HCT116 (cell line): ENCODE results near the gene ACOXL. TPM values are rescaled to one million over a fixed set of nuclear protein-coding genes. Genes with fewer than 3 reads are reported as not detected.

Experiments used
- ATAC-seq: fragments of 200-7000 bp; cut with Tn5 transposase; 2 replicates; pipeline ENCODE4 v1.9.1; 2020; ENCODE audit warnings: mild to moderate bottlenecking, moderate library complexity
- BruUV-seq: library from RNA; stranded (reverse); fragments of 400-500 nt; replicated peaks from 2 replicates; lab custom pipeline; 2021; lab: Mats Ljungman, UMichigan
- CTCF ChIA-PET: fragments of 300-600 bp; sonication (Branson Sonifier 250); formaldehyde crosslinking; loops from one replicate; lab custom pipeline; 2021; ENCODE audit warnings: antibody characterized with exemption; lab: Charles Lee
- POLR2A ChIA-PET: fragments of 300-600, 350-600 bp; sonication (Branson Sonifier 250); formaldehyde crosslinking; loops from one replicate; lab custom pipeline; 2021; ENCODE audit warnings: antibody characterized with exemption; lab: Charles Lee
- RAD21 ChIA-PET, 2 experiments: fragments of 300-600 bp; sonication (Branson Sonifier 250); formaldehyde crosslinking; loops; one replicate each; lab custom pipeline; 2023; ENCODE audit warnings: low total read pairs in 2 of 2; ENCODE audit not compliant: uncharacterized antibody in 2 of 2, unreplicated experiment in 2 of 2, low non-redundant PET in 1 of 2; lab: Charles Lee
- DNase-seq: peaks from one replicate; pipeline ENCODE4 v3.0.0-alpha.2; 2010; ENCODE audit warnings: low read depth, low spot score
- H2AFZ ChIP-seq: fragments of 200-600 bp; shearing (Covaris generic), sonication (generic); 2 replicates; pipeline ENCODE4 v1.6.1; 2017; ENCODE audit warnings: low read depth, mixed run types, mixed read lengths, antibody characterized with exemption, low read length; ENCODE audit not compliant: poor library complexity, severe bottlenecking
- H3K27ac ChIP-seq: 2 replicates; pipeline ENCODE4 v1.5.1; 2012; ENCODE audit warnings: low read depth, low read length
- H3K27me3 ChIP-seq: fragments of 200-600 bp; sonication (generic); 2 replicates; pipeline ENCODE4 v1.6.1; 2016; ENCODE audit warnings: mixed run types, low read length, mixed read lengths; ENCODE audit not compliant: insufficient read depth
- H3K36me3 ChIP-seq, 2 experiments: fragments of 200-500 bp in 1 of 2; fragments of 200-600 bp in 1 of 2; sonication (Bioruptor generic) in 1 of 2; sonication (generic) in 1 of 2; 2 replicates each; pipeline versions ENCODE4 v1.5.1 to v1.6.1; 2014 to 2016; ENCODE audit warnings: low read length in 2 of 2, inconsistent platforms in 1 of 2, mixed read lengths in 1 of 2, mixed run types in 1 of 2; ENCODE audit not compliant: insufficient read depth in 2 of 2, control insufficient read depth in 1 of 2
- H3K4me1 ChIP-seq, 2 experiments: fragments of 200-600 bp in 1 of 2; sonication (generic) in 1 of 2; 2 replicates each; pipeline versions ENCODE4 v1.5.1 to v1.6.1; 2012 to 2017; ENCODE audit warnings: low read length in 2 of 2, inconsistent platforms in 1 of 2, mild to moderate bottlenecking in 1 of 2, mixed read lengths in 1 of 2, mixed run types in 1 of 2, moderate library complexity in 1 of 2; ENCODE audit not compliant: insufficient read depth in 2 of 2, control insufficient read depth in 1 of 2
- H3K4me2 ChIP-seq: fragments of 200-600 bp; sonication (generic); 2 replicates; pipeline ENCODE4 v1.6.1; 2017; ENCODE audit warnings: mixed run types, low read length, mixed read lengths
- H3K4me3 ChIP-seq, 2 experiments: fragments of 200-600 bp in 1 of 2; sonication (generic) in 1 of 2; replicated peaks in 1 of 2; 2 replicates each; pipeline ENCODE4 v1.5.1; 2011 to 2016; ENCODE audit warnings: low read length in 2 of 2, control low read depth in 1 of 2, low read depth in 1 of 2, mild to moderate bottlenecking in 1 of 2, mixed read lengths in 1 of 2, mixed run types in 1 of 2
- H3K79me2 ChIP-seq: fragments of 200-600 bp; sonication (generic); 2 replicates; pipeline ENCODE4 v1.6.1; 2017; ENCODE audit warnings: mild to moderate bottlenecking, mixed run types, low read length, moderate library complexity, mixed read lengths; ENCODE audit not compliant: insufficient read depth
- H3K9ac ChIP-seq: fragments of 200-600 bp; sonication (generic); 2 replicates; pipeline ENCODE4 v1.6.1; 2016; ENCODE audit warnings: low read length, mixed read lengths
- H3K9me2 ChIP-seq: fragments of 200-600 bp; sonication (generic), shearing (Covaris generic); 2 replicates; pipeline ENCODE4 v1.6.1; 2017; ENCODE audit warnings: mixed run types, mild to moderate bottlenecking, moderate library complexity; ENCODE audit not compliant: insufficient read depth
- H3K9me3 ChIP-seq, 2 experiments: fragments of 200-500 bp in 1 of 2; fragments of 200-600 bp in 1 of 2; sonication (Bioruptor generic) in 1 of 2; sonication (generic) in 1 of 2; 2 replicates each; pipeline ENCODE4 v1.6.1; 2014 to 2017; ENCODE audit warnings: low read length in 2 of 2, mixed read lengths in 2 of 2, inconsistent platforms in 1 of 2, low read depth in 1 of 2, mild to moderate bottlenecking in 1 of 2, mixed run types in 1 of 2, moderate library complexity in 1 of 2; ENCODE audit not compliant: control insufficient read depth in 1 of 2, insufficient read depth in 1 of 2
- H4K20me1 ChIP-seq: fragments of 200-600 bp; sonication (generic), shearing (Covaris generic); 2 replicates; pipeline ENCODE4 v1.6.1; 2017; ENCODE audit warnings: mixed run types, mild to moderate bottlenecking, moderate library complexity; ENCODE audit not compliant: insufficient read depth
- ATF3 ChIP-seq: IDR thresholded peaks from 2 replicates; pipeline ENCODE4 v1.6.1; 2012
- CBX3 ChIP-seq: IDR thresholded peaks from 2 replicates; pipeline ENCODE4 v1.6.1; 2012; ENCODE audit warnings: low read depth
- CEBPB ChIP-seq: IDR thresholded peaks from 2 replicates; pipeline ENCODE4 v1.6.1; 2012; ENCODE audit warnings: low read depth
- ELF1 ChIP-seq: IDR thresholded peaks from 2 replicates; pipeline ENCODE4 v1.6.1; 2012; ENCODE audit warnings: low read depth, borderline replicate concordance
- EZH2phosphoT487 ChIP-seq: fragments of 200-600 bp; IDR thresholded peaks from 2 replicates; pipeline ENCODE4 v1.6.1; 2018; ENCODE audit warnings: antibody characterized with exemption, borderline replicate concordance
- FOSL1 ChIP-seq: IDR thresholded peaks from 2 replicates; pipeline ENCODE4 v1.6.1; 2012; ENCODE audit warnings: low read depth
- JUND ChIP-seq: IDR thresholded peaks from 2 replicates; pipeline ENCODE4 v1.6.1; 2012
- MAX ChIP-seq: IDR thresholded peaks from 2 replicates; pipeline ENCODE4 v1.6.1; 2012
- REST ChIP-seq: IDR thresholded peaks from 2 replicates; pipeline ENCODE4 v1.6.1; 2012; ENCODE audit warnings: low read depth
- SIN3A ChIP-seq: IDR thresholded peaks from 2 replicates; pipeline ENCODE4 v1.6.1; 2012; ENCODE audit warnings: low read depth
- TCF7L2 ChIP-seq: IDR thresholded peaks from 2 replicates; pipeline ENCODE4 v1.7.0; 2011; ENCODE audit warnings: borderline replicate concordance, inconsistent platforms; ENCODE audit not compliant: insufficient read depth, insufficient read length; ENCODE audit errors: extremely low read depth
- ZNF274 ChIP-seq: fragments of 200-500 bp; sonication (Bioruptor generic); IDR thresholded peaks from 2 replicates; pipeline ENCODE4 v1.6.1; 2014; ENCODE audit warnings: mild to moderate bottlenecking, low read depth, low read length, inconsistent platforms
- intact Hi-C: fragments of 100-400 bp; cut with micrococcal nuclease; formaldehyde crosslinking; loops from 2 replicates; pipeline ENCODE4 v1.10.0; 2022
- total RNA-seq: library from RNA; stranded (reverse); gene quantifications from one replicate; pipeline ENCODE4 v1.2.1, GENCODE V29; 2021; ENCODE audit not compliant: unreplicated experiment

Gene ACOXL
- total RNA-seq, 1 experiment from 2014 or later: 5.5 TPM

DNA sequence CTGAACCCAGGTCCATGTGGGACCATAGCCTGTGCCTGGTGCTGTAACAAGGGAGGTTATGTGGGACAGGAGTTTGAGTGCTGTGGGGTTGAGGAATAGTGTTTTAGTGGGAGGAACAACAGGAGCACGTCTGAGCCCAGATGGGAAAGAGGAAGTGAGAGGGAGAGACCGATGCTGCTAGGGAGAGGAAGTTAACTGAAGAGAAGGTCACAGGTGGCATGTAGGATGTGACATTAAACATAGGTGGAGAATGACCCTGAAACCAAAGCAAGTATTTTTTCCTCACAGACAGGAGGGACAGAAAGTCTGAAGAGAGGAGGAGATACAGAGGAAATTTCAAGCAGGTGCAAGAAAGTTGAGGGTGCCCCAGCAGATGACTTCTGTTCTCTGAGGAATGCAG lies 87.8 kb downstream of the ACOXL start (continued):
- TF ChIP-seq REST (no peak), ZNF274 (no peak), TCF7L2 (no peak), SIN3A (no peak), JUND (no peak), ATF3 (no peak), EZH2phosphoT487 (no peak), CBX3 (no peak), MAX (no peak)

DNA sequence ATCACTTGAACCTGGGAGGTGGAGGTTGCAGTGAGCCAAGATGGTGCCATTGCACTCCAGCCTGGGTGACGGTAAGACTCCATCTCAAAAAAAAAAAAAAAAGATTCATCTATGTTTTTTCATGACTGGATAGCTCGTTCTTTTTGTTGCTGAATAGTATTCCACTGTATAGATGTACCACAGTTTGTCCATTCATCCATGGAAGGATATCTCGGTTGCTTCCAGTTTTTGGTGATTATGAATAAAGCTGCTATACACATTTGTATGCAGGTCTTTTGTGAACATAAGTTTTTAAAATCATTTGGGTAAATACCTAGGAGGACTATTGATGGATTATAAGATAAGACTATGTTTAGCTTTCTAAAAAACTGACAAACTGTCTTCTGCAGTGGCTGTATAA lies 90.8 kb downstream of the ACOXL start:
- RAD21 ChIA-PET: no interaction called here
- CTCF ChIA-PET: no interaction called here
- POLR2A ChIA-PET: no interaction called here
- Histone ChIP-seq H3K4me2 (no peak overlapping the region), H3K4me3 (no peak overlapping the region), H3K4me1 (no peaks in the 10 kb centered on the region), H4K20me1 (no peaks in the 10 kb centered on the region), H3K9me3 (peaks cover 0 to 8% of the 10 kb centered on the region in 2 experiments; a peak in 2 of 4 replicates), H2AFZ (no peak overlapping the region), H3K27ac (no peak overlapping the region), H3K9ac (no peak overlapping the region), H3K79me2 (no peaks in the 10 kb centered on the region), H3K36me3 (no peaks in the 10 kb centered on the region), H3K27me3 (no peaks in the 10 kb centered on the region), H3K9me2 (no peaks in the 10 kb centered on the region)
- intact Hi-C loops: no loop called here
- no TSS peak for BruUV-seq
- DNase-seq: no peak
- no peak for ATAC-seq
- TF ChIP-seq JUND (no peak), REST (no peak), SIN3A (no peak), FOSL1 (no peak), ELF1 (no peak), CEBPB (no peak)
